Neural cell (in vitro differentiated cells): Measurements from ENCODE around the gene KLHL2. TPM values are rescaled to one million over a fixed set of nuclear protein-coding genes. Genes with fewer than 3 reads are reported as not detected.
"Not testable (repeated sequence)": the region's sequence is repeated elsewhere in the genome, so short reads cannot be mapped to it uniquely, and the experiment has no call there.

Source experiments
- H2AFZ ChIP-seq: fragments of 200-600, 300-800 bp; sonication (generic), shearing (Covaris generic); 2 replicates; pipeline ENCODE4 v1.6.0; 2014; ENCODE audit warnings: low read depth, mild to moderate bottlenecking, antibody characterized with exemption, low read length, moderate library complexity
- H3F3A ChIP-seq: fragments of 200-600 bp; shearing (Covaris generic); 2 replicates; pipeline ENCODE4 v1.6.1; 2016; ENCODE audit warnings: mild to moderate bottlenecking, moderate library complexity, mixed read lengths, antibody characterized with exemption, low read length; ENCODE audit not compliant: insufficient read depth, poor library complexity, severe bottlenecking
- H3K27ac ChIP-seq: fragments of 200-600, 300-800 bp; sonication (generic), shearing (Covaris generic); 2 replicates; pipeline ENCODE4 v1.5.1; 2014; ENCODE audit warnings: mild to moderate bottlenecking, low read length, moderate library complexity
- H3K27me3 ChIP-seq: fragments of 300-800, 200-600 bp; sonication (generic), shearing (Covaris generic); 2 replicates; pipeline ENCODE4 v1.6.0; 2014; ENCODE audit warnings: mild to moderate bottlenecking, low read depth, low read length, moderate library complexity; ENCODE audit not compliant: insufficient read depth
- H3K36me3 ChIP-seq: fragments of 300-800, 200-600 bp; sonication (generic), shearing (Covaris generic); 2 replicates; pipeline ENCODE4 v1.5.1; 2014; ENCODE audit warnings: mild to moderate bottlenecking, antibody characterized with exemption, low read length, moderate library complexity; ENCODE audit not compliant: insufficient read depth
- H3K4me2 ChIP-seq: fragments of 300-800, 200-600 bp; sonication (generic), shearing (Covaris generic); 2 replicates; pipeline ENCODE4 v1.6.0; 2014; ENCODE audit warnings: mild to moderate bottlenecking, low read length
- H3K4me3 ChIP-seq: fragments of 300-800, 200-600 bp; sonication (generic), shearing (Covaris generic); 2 replicates; pipeline ENCODE4 v1.5.1; 2014; ENCODE audit warnings: mild to moderate bottlenecking, low read length, moderate library complexity
- H3K79me2 ChIP-seq: fragments of 200-600 bp; shearing (Covaris generic); replicated peaks from 2 replicates; pipeline ENCODE4 v1.6.0; 2014; ENCODE audit warnings: mild to moderate bottlenecking, low read length, moderate library complexity; ENCODE audit not compliant: insufficient read depth
- H3K9ac ChIP-seq: fragments of 300-800, 200-600 bp; sonication (generic), shearing (Covaris generic); 2 replicates; pipeline ENCODE4 v1.6.1; 2016; ENCODE audit warnings: mild to moderate bottlenecking, low read length, mixed read lengths
- H3K9me2 ChIP-seq: fragments of 200-600 bp; shearing (Covaris generic); 2 replicates; pipeline ENCODE4 v1.6.1; 2016; ENCODE audit warnings: mild to moderate bottlenecking, low read length, mixed read lengths; ENCODE audit not compliant: insufficient read depth
- H3K9me3 ChIP-seq: fragments of 200-600, 300-800 bp; sonication (generic), shearing (Covaris generic); 2 replicates; pipeline ENCODE4 v1.6.1; 2016; ENCODE audit warnings: mild to moderate bottlenecking, mixed run types, low read length, moderate library complexity, mixed read lengths
- H4K20me1 ChIP-seq: fragments of 200-600 bp; shearing (Covaris generic); 2 replicates; pipeline ENCODE4 v1.6.1; 2016; ENCODE audit warnings: mild to moderate bottlenecking, mixed run types; ENCODE audit not compliant: insufficient read depth
- EP300 ChIP-seq: fragments of 450-650 bp; conservative IDR thresholded peaks from 2 replicates; pipeline ENCODE4 v1.6.1; 2014; ENCODE audit warnings: antibody characterized with exemption, mild to moderate bottlenecking, moderate library complexity; ENCODE audit not compliant: poor library complexity, severe bottlenecking
- EZH2 ChIP-seq: fragments of 200-600, 300-800 bp; shearing (Covaris generic), sonication (generic); IDR thresholded peaks from 2 replicates; pipeline ENCODE4 v1.6.1; 2014; ENCODE audit warnings: antibody characterized with exemption, low read length, borderline replicate concordance, mild to moderate bottlenecking; ENCODE audit not compliant: insufficient read depth, poor library complexity, severe bottlenecking
- MXI1 ChIP-seq: fragments of 450-650 bp; conservative IDR thresholded peaks from 2 replicates; pipeline ENCODE4 v1.6.1; 2014; ENCODE audit warnings: antibody characterized with exemption, mild to moderate bottlenecking; ENCODE audit not compliant: poor library complexity, severe bottlenecking
- POLR2AphosphoS5 ChIP-seq: IDR thresholded peaks from 2 replicates; pipeline ENCODE4 v1.6.1; 2012
- RAD21 ChIP-seq: fragments of 450-650 bp; conservative IDR thresholded peaks from 2 replicates; pipeline ENCODE4 v1.6.1; 2014; ENCODE audit warnings: antibody characterized with exemption, mild to moderate bottlenecking, moderate library complexity
- SMC3 ChIP-seq: fragments of 450-650 bp; conservative IDR thresholded peaks from 2 replicates; pipeline ENCODE4 v1.6.1; 2014; ENCODE audit warnings: antibody characterized with exemption, mild to moderate bottlenecking, moderate library complexity; ENCODE audit not compliant: poor library complexity
- TAF1 ChIP-seq: IDR thresholded peaks from 2 replicates; pipeline ENCODE4 v1.6.1; 2012; ENCODE audit warnings: low read depth
- polyA plus RNA-seq: library from polyadenylated mRNA; depleted of rRNA; stranded (reverse); fragments of >200 nt; gene quantifications from 2 replicates; pipeline ENCODE4 v1.2.3, GENCODE V29; 2014
- TF ChIP-seq, protein P1 (sequence below): IDR thresholded peaks from 2 replicates; pipeline ENCODE4 v1.6.1; 2012; ENCODE audit warnings: borderline replicate concordance
- TF ChIP-seq, protein P2 (sequence below): fragments of 450-650 bp; IDR thresholded peaks from 2 replicates; pipeline ENCODE4 v1.5.1; 2014; ENCODE audit warnings: antibody characterized with exemption, mild to moderate bottlenecking, moderate library complexity; ENCODE audit not compliant: poor library complexity, severe bottlenecking

Gene KLHL2
- polyA plus RNA-seq, 1 donor from 2014 or later: 42.8 TPM

DNA sequence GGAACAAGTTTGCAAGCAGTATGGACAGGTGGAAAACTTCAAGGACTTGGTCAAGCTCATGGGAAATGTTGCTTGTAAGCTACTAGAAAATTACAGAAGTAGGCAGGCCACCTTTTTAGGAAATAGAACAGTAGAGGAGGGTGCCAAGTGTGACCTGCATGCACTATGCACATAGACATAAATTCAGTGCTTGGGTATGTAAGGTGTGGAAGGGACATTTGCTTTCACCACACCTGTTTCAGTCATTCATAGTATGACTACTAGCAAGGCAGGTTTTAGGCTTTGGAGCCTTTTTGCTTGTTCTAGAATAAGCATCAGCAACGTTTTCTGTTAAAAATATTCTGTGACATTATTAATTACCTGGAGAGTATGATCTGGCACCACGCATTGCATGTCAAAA lies 20.0 kb downstream of the KLHL2 start:
- not testable (repeated sequence) for H3F3A ChIP-seq, H3K9ac ChIP-seq, H2AFZ ChIP-seq, H3K4me3 ChIP-seq, H3K27me3 ChIP-seq, H3K79me2 ChIP-seq, H3K9me2 ChIP-seq, H3K27ac ChIP-seq, H3K36me3 ChIP-seq, H3K9me3 ChIP-seq, H4K20me1 ChIP-seq, H3K4me2 ChIP-seq

DNA sequence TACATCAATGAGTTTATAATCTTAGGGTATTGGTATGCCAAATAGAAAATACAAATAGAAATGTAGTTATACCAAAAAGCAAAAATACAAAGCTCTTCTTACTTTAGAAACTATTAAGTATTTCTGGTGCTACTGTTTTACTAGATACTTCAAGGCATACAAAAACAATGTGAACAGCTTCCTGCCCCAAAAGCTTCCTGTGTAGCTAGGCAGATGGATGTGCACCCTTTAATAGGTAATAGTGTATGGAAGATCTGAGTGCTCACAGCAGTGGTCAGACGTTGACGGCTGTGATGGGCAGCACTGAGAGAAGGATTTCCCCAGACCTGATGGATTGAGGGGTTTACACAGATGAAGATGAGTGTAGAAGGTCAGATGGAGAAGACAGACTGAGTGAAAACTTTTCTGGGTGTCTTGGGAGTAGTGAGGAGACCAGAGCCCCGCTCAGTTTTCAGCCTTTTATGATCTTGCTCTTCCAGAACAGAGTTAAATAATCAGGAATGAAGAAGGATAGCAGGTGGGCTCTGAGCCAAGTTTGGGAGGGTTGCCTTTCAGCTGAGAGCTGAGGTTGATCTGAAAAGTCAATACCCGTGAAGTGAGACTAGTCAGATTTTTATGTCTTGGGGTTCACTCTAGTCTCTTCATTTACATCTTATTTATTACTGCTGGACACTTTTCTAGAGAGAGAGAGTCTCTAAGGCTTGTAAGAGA lies 22.3 kb downstream of the KLHL2 start:
- not testable (repeated sequence) for H3K79me2 ChIP-seq, H4K20me1 ChIP-seq, H3K36me3 ChIP-seq, H3K9me2 ChIP-seq, H3K27ac ChIP-seq, H3K9ac ChIP-seq, H3K27me3 ChIP-seq, H3K4me2 ChIP-seq, H3K9me3 ChIP-seq, H2AFZ ChIP-seq, H3F3A ChIP-seq, H3K4me3 ChIP-seq

DNA sequence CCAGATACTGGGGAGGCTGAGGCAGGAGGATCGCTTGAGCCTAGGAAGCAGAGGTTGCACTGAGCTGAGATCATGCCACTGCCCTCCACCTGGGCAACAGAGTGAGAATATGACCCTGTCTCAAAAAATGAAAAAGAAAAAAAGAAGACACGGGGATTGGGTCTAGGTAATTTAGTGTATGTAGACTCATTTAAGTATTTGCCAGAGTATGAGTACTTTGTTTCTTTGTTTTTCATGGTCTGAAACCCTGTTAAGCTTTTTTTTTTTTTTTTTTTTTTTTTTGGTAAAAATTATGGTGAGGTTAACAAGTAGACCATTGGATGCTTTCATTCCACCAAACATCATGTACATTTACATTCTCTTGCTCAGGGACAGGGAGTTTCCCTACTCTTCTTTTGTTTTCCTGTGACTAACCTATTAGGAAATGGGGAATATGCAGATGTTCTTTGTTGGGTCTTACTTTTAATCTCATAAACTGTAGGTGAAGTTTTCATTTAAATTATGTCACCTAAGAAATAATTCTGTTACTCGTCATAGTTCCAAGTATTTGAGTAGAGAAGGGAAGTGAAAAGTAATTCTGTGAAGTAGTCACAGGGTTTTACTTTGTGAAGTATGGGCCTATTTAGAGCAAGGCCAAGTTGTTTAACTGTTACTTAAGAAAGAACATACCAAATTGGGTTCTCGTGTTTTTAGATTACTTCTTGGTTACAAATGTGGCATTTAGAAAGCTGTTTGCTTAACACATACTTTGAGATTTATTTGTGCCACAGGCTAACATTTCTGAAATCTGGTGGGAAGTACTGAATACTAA lies 25.5 kb downstream of the KLHL2 start:
- not testable (repeated sequence) for H3K36me3 ChIP-seq, H3F3A ChIP-seq, H3K9me2 ChIP-seq, H2AFZ ChIP-seq, H3K9ac ChIP-seq, H3K4me2 ChIP-seq, H3K27ac ChIP-seq, H3K79me2 ChIP-seq, H3K27me3 ChIP-seq, H3K4me3 ChIP-seq, H4K20me1 ChIP-seq, H3K9me3 ChIP-seq

DNA sequence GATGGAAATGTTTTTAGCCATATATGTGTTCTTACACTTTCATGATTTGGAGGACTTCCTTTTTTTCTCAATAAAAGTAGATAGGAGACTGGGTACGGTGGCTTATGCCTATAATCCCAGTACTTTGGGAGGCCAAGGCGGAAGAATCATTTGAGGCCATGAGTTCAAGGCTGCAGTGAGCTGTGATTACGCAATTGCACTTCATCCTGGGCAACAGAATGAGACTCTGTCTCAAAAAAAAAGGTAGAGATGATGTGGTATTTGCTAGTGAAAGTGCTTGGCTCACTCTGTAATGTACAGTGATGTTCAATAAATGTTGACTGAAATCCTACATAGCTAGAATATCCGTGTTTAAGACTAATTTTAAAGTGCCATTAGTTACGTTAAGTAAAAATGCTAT lies 27.4 kb downstream of the KLHL2 start:
- no peaks in the 10 kb centered on the region for H3K79me2 ChIP-seq
- H3K27me3 ChIP-seq: no peaks in the 10 kb centered on the region
- no peaks in the 10 kb centered on the region for H3K9me2 ChIP-seq
- no peaks in the 10 kb centered on the region for H4K20me1 ChIP-seq
- no peak overlapping the region for H2AFZ ChIP-seq
- no peaks in the 10 kb centered on the region for H3F3A ChIP-seq
- no peak overlapping the region for H3K4me2 ChIP-seq
- TF ChIP-seq SMC3 (no peak), EZH2 (no peak), EP300 (no peak), POLR2AphosphoS5 (no peak), MXI1 (no peak), RAD21 (no peak), TAF1 (no peak)
- TF ChIP-seq, protein P1, sequence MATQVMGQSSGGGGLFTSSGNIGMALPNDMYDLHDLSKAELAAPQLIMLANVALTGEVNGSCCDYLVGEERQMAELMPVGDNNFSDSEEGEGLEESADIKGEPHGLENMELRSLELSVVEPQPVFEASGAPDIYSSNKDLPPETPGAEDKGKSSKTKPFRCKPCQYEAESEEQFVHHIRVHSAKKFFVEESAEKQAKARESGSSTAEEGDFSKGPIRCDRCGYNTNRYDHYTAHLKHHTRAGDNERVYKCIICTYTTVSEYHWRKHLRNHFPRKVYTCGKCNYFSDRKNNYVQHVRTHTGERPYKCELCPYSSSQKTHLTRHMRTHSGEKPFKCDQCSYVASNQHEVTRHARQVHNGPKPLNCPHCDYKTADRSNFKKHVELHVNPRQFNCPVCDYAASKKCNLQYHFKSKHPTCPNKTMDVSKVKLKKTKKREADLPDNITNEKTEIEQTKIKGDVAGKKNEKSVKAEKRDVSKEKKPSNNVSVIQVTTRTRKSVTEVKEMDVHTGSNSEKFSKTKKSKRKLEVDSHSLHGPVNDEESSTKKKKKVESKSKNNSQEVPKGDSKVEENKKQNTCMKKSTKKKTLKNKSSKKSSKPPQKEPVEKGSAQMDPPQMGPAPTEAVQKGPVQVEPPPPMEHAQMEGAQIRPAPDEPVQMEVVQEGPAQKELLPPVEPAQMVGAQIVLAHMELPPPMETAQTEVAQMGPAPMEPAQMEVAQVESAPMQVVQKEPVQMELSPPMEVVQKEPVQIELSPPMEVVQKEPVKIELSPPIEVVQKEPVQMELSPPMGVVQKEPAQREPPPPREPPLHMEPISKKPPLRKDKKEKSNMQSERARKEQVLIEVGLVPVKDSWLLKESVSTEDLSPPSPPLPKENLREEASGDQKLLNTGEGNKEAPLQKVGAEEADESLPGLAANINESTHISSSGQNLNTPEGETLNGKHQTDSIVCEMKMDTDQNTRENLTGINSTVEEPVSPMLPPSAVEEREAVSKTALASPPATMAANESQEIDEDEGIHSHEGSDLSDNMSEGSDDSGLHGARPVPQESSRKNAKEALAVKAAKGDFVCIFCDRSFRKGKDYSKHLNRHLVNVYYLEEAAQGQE: no peak
- TF ChIP-seq, protein P2, sequence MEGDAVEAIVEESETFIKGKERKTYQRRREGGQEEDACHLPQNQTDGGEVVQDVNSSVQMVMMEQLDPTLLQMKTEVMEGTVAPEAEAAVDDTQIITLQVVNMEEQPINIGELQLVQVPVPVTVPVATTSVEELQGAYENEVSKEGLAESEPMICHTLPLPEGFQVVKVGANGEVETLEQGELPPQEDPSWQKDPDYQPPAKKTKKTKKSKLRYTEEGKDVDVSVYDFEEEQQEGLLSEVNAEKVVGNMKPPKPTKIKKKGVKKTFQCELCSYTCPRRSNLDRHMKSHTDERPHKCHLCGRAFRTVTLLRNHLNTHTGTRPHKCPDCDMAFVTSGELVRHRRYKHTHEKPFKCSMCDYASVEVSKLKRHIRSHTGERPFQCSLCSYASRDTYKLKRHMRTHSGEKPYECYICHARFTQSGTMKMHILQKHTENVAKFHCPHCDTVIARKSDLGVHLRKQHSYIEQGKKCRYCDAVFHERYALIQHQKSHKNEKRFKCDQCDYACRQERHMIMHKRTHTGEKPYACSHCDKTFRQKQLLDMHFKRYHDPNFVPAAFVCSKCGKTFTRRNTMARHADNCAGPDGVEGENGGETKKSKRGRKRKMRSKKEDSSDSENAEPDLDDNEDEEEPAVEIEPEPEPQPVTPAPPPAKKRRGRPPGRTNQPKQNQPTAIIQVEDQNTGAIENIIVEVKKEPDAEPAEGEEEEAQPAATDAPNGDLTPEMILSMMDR: no peak
- no peak overlapping the region for H3K9ac ChIP-seq
- H3K27ac ChIP-seq: no peak overlapping the region
- H3K4me3 ChIP-seq: no peak overlapping the region
- no peaks in the 10 kb centered on the region for H3K9me3 ChIP-seq
- H3K36me3 ChIP-seq: no peaks in the 10 kb centered on the region

DNA sequence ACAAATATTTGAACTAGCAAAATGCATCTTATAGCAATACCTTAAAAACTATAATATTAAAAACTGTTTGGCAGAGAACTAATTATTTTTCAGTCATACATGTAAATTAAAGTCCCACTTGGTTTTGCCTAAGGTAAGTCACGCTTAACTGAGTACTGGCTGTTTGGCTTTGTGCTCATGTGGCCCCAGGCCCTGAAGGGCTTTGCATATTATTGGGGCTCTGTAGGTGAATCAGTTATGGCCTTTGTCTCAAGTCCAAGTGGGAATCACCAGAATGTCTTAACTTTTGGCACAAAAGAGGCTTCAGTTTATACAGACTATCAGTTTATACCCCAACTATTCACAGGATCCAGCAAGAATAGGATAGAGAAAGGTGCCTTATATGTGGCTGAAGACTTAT lies 29.5 kb downstream of the KLHL2 start:
- not testable (repeated sequence) for H2AFZ ChIP-seq, H3K9ac ChIP-seq, H3K27ac ChIP-seq, H4K20me1 ChIP-seq, H3K36me3 ChIP-seq, H3K4me2 ChIP-seq, H3F3A ChIP-seq, H3K79me2 ChIP-seq, H3K9me2 ChIP-seq, H3K4me3 ChIP-seq, H3K27me3 ChIP-seq, H3K9me3 ChIP-seq
